Effector memory CD4-positive, alpha-beta T cell (primary cell): ENCODE results near the gene ENAH.

Source experiments
- DNase-seq, 3 donors: peaks; one replicate each; pipeline ENCODE4 v3.0.0-alpha.2; 2020
- H3K27ac ChIP-seq: 2 replicates; pipeline ENCODE4 v1.7.0; 2013; ENCODE audit warnings: mild to moderate bottlenecking, low read length, moderate library complexity; ENCODE audit not compliant: insufficient read depth, poor library complexity, severe bottlenecking
- H3K27me3 ChIP-seq: replicated peaks from 2 replicates; pipeline ENCODE4 v1.7.0; 2013; ENCODE audit warnings: mild to moderate bottlenecking, low read length; ENCODE audit not compliant: insufficient read depth, control insufficient read depth, poor library complexity, severe bottlenecking
- H3K36me3 ChIP-seq: 2 replicates; pipeline ENCODE4 v1.7.0; 2013; ENCODE audit warnings: mild to moderate bottlenecking, low read length, moderate library complexity; ENCODE audit not compliant: control insufficient read depth, insufficient read depth
- H3K4me1 ChIP-seq: 2 replicates; pipeline ENCODE4 v1.7.0; 2013; ENCODE audit warnings: low read length, mild to moderate bottlenecking; ENCODE audit not compliant: control insufficient read depth, insufficient read depth, poor library complexity, severe bottlenecking
- H3K4me3 ChIP-seq: 2 replicates; pipeline ENCODE4 v1.7.0; 2013; ENCODE audit warnings: low read length, low read depth, mild to moderate bottlenecking; ENCODE audit not compliant: insufficient read depth, poor library complexity, severe bottlenecking
- H3K9me3 ChIP-seq: 2 replicates; pipeline ENCODE4 v1.7.0; 2013; ENCODE audit warnings: mild to moderate bottlenecking, low read length, moderate library complexity; ENCODE audit not compliant: control insufficient read depth

ENAH gene

DNA sequence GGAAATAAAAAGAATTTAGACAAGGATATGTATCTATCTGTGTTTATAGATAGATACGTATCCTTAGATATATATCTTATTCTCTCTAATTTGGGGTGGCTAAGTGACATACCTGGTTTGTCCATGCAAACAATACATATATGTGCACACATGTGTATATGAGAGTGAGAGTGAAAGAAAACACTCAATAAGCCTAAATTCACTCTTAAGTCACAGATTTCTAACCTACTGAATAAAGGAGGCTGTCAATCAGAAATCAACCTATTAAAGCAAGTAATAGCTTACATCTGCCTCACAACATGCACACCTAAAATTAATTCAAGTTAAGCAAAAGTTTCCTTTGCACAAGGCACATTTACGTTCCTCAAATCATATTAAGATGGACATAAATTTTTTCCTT is 118.2 kb downstream of the ENAH start:
- Histone ChIP-seq H3K36me3 (no peaks in the 10 kb centered on the region), H3K27me3 (peaks cover 8% of the 10 kb centered on the region)
- DNase-seq = no peak

DNA sequence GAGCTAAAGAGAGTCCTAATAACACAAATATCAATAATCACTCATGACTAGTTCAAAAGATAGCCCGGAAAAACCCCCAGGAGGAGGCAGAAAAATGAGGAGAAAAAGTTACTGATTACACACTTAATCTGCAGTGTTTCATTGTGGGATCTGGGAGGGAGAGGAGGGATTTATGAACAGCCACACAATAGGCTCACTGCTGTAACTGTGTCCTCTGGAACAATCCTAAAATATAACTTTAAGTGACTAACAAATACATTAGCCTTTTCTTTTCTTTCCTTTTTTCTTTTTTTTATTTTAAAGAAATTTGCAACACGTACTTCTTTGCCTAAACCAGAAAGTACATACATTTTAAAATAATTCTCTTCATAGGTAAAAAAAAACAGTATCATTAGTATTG is 118.8 kb downstream of the ENAH start:
- H3K4me3 ChIP-seq = no peak overlapping the region
- no peaks in the 10 kb centered on the region for H3K4me1 ChIP-seq
- peaks cover 8% of the 10 kb centered on the region for H3K27me3 ChIP-seq
- H3K27ac ChIP-seq = no peak overlapping the region
- no peaks in the 10 kb centered on the region for H3K36me3 ChIP-seq
- H3K9me3 ChIP-seq = no peaks in the 10 kb centered on the region
- DNase-seq = no peak

More for the DNA sequence above, 118.2 kb downstream of the ENAH start:
- Histone ChIP-seq H3K9me3 (no peaks in the 10 kb centered on the region), H3K27ac (no peak overlapping the region), H3K4me1 (no peaks in the 10 kb centered on the region), H3K4me3 (no peak overlapping the region)

DNA sequence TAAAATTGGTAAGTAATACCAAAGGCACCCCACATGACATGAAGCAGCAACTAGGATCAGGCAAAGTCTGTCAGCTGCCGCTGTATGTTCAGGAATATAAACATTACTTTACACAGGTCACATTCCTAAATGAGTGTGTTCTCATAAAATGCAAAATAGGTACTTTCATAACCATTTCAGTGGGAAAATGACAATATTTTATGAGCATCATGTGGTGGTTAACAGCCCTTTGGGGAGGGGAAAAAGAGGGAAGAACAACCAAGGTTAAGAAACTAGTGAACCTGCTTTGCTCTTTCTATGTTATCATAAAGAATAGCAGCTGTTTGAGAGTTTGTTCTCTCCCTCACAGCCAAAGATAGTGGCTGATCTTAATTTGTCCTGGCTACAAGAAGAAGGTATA is 119.7 kb downstream of the ENAH start:
- Histone ChIP-seq H3K36me3 (no peaks in the 10 kb centered on the region), H3K4me1 (no peaks in the 10 kb centered on the region), H3K27ac (no peak overlapping the region), H3K9me3 (no peaks in the 10 kb centered on the region), H3K4me3 (no peak overlapping the region), H3K27me3 (peaks cover 8% of the 10 kb centered on the region)
- no peak for DNase-seq

DNA sequence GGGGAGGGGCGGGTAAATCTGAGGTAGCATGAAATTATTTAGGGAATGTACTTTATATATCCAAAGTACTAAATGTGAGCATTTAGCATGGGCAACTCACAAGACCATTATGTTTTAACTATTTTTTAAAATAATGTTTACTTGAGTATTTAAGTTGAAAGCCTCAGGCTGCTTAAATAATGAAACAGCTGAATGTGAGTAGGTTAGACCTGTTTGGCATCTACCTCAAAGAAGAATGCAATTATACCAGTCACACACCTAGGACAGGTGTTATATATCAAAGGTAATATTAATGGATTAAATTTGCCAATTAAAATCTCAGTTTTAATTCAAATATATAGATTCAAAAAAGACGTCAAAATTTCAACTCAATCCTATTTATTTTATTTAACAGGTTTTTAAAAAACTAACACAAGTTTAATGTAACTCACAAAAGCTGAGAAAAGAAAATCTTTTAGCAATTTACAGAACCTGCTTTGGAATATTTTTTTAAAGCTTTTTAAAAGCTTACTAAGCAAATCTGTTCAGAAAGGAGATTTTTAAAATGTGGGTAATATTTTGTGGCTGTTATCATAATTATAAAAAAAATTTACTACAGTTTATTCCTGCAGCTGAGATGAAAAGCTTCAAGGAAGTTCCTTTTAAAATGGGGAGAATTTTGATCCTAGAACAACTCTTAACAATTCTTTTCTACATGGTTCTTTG is 120.5 kb downstream of the ENAH start:
- no peaks in the 10 kb centered on the region for H3K9me3 ChIP-seq
- H3K36me3 ChIP-seq = no peaks in the 10 kb centered on the region
- no peaks in the 10 kb centered on the region for H3K4me1 ChIP-seq
- no peak overlapping the region for H3K27ac ChIP-seq
- DNase-seq = no peak
- H3K4me3 ChIP-seq = no peak overlapping the region
- peaks cover 8% of the 10 kb centered on the region for H3K27me3 ChIP-seq

DNA sequence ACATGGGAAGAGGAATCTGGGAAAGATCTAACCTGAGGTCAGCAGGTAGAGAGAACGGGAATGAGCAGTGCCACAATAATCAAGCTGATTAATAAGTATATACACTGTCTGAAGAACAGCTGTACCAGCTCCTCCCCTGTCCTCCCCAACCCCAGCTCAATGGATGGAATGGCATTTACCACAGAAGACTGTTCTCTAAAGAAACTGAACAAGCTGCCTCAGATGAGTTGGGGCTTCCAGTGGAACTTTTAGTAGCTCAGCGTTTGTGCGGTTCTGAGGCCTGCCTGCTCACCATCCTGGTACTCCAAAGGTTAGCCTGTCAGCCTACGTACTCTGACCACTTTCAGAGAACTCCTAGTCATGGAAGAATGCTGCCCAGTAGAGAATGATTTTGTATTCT is 123.2 kb downstream of the ENAH start:
- DNase-seq = no peak
- Histone ChIP-seq H3K4me3 (no peak overlapping the region), H3K27ac (no peak overlapping the region), H3K36me3 (no peaks in the 10 kb centered on the region), H3K9me3 (no peaks in the 10 kb centered on the region), H3K4me1 (no peaks in the 10 kb centered on the region), H3K27me3 (peaks cover 8% of the 10 kb centered on the region)

DNA sequence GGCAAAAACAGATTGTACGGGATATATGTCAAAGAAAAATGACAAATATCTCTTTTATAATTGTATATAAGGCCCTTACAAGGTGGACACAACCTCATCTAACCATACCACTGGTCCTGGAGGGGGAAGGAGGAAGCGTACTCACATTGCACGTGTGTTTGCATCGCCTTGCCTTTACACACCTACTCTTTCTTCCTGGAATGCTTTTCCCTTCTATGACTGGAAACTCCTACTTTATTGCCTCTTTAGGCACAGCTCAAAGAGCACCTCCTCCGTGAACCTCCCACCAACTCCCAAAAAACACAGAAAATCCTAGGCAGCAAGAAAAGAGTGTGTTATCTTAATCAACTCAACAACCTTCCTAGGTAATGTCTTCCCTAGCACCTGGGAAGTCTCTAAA is 125.3 kb downstream of the ENAH start:
- no peak for DNase-seq
- Histone ChIP-seq H3K9me3 (no peaks in the 10 kb centered on the region), H3K4me1 (no peaks in the 10 kb centered on the region), H3K27me3 (no peaks in the 10 kb centered on the region), H3K36me3 (no peaks in the 10 kb centered on the region), H3K4me3 (no peak overlapping the region), H3K27ac (no peak overlapping the region)

DNA sequence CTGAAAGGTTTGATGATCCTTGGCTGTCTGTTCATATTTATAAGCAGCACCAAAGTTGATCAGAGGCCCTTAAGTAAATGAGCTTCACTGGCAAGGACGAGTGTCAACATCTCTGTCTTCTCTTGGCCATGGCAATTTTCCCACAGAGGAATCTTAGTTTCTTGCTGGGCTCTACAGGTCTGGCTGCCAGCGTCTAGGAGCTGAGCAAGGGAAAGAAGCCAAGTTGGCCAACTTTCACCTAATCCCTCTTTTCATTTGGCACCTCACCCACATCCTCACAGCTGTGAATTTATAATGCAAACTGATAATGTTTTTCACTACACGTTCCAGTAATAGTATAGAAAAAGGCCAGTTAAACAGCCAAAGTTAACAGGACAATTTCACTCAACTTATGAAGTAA is 126.0 kb downstream of the ENAH start:
- Histone ChIP-seq H3K27ac (no peak overlapping the region), H3K9me3 (no peaks in the 10 kb centered on the region), H3K4me3 (no peak overlapping the region), H3K27me3 (no peaks in the 10 kb centered on the region), H3K36me3 (no peaks in the 10 kb centered on the region), H3K4me1 (no peaks in the 10 kb centered on the region)
- DNase-seq = no peak

DNA sequence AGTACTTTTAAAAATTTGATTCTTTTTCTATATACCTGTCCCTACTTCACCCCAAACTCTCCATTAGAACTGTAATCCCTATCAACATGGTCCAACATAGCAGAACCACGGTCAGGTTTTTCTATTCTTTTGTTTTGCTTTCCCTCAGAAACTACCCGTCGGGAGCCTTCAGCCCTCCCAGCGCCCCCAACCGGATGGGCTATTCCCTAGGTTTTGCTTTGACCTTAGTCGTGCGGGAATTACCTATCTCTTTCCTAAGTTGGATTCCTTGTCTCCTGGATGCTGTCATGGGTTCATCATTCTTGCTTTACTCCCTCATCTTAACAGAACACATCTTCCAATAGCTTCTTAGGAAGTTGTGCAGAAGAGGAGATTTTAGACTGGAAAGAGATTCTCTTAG is 127.5 kb downstream of the ENAH start:
- Histone ChIP-seq H3K27ac (no peak overlapping the region), H3K4me1 (no peaks in the 10 kb centered on the region), H3K4me3 (no peak overlapping the region), H3K27me3 (no peaks in the 10 kb centered on the region), H3K36me3 (no peaks in the 10 kb centered on the region), H3K9me3 (no peaks in the 10 kb centered on the region)
- DNase-seq = no peak

DNA sequence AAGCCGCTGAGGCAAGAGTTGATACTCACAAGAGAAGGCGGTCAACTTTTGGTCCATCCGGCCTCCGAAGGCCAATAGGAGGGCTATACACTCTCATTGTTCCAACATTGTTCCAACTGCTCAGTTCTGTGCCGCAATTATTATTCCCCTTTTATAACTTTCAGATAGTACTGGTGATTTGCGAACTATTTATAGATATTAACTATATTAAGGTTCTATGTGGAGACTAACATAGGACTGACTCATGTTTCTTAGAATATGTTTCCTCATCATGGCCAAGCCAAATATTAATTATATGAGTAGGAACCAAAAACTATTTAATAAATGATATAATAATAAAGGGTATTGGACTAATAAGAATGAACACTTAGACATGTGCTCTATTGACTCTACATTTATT is 128.4 kb downstream of the ENAH start:
- Histone ChIP-seq H3K4me1 (no peaks in the 10 kb centered on the region), H3K27me3 (no peaks in the 10 kb centered on the region), H3K4me3 (no peak overlapping the region), H3K27ac (no peak overlapping the region), H3K9me3 (no peaks in the 10 kb centered on the region), H3K36me3 (no peaks in the 10 kb centered on the region)
- DNase-seq = no peak

DNA sequence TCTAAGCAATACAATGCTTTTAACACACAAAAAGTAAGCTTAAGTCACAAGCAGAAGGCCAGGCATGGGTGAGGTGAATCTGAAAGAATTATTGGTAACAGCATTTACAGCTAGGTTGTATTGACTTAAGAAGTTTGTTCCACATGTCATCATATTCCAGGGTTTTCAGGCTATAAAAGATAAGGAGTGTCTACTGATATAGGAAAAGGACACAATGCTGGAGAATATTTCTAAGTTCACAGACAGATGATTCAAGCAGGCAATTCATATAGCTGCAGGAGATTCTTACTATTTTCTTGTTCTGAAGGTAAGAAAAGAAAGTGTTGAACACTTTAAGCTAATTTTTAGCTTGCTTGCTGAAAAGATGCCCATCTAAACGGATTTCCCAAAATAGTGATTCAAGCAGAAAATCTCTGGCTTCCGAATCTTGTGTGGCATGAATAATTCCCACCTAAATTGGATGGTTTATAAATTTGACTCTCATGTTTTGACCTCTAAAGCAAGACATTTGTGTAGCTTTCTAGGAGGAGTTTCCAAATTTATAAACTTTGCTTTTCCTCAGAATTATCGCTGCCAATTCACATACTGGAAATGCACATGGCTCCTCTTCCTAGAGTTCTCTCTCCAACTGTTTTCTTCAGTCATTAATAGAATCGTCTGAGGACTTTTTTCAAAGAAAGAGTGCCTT is 129.5 kb downstream of the ENAH start:
- DNase-seq = no peak
- Histone ChIP-seq H3K9me3 (no peaks in the 10 kb centered on the region), H3K4me3 (no peak overlapping the region), H3K27ac (no peak overlapping the region), H3K27me3 (no peaks in the 10 kb centered on the region), H3K36me3 (no peaks in the 10 kb centered on the region), H3K4me1 (no peaks in the 10 kb centered on the region)
